Breast epithelium (tissue), 4 donors: ENCODE data around the gene WLS. TPM values are rescaled to one million over a fixed set of nuclear protein-coding genes. Genes with fewer than 3 reads are reported as not detected.

ENCODE experiments used
- DNase-seq, 2 donors: peaks; one replicate each; pipeline ENCODE4 v3.0.0-alpha.2; 2019; ENCODE audit warnings: low spot score in 2 of 2
- H3K27ac ChIP-seq, 2 donors: fragments of 200-600 bp; sonication (generic) in 1 of 2; one replicate each; pipeline ENCODE4 v1.5.1; 2016 to 2019; ENCODE audit warnings: mild to moderate bottlenecking in 1 of 2
- H3K27me3 ChIP-seq, 2 donors: fragments of 200-600 bp; sonication (generic) in 1 of 2; one replicate each; pipeline versions ENCODE4 v1.5.1 to v1.6.0; 2017 to 2019; ENCODE audit warnings: control low read depth in 1 of 2, mild to moderate bottlenecking in 1 of 2
- H3K36me3 ChIP-seq: fragments of 200-600 bp; one replicate; pipeline ENCODE4 v1.5.1; 2019
- H3K4me1 ChIP-seq, 2 donors: fragments of 200-600 bp; sonication (generic); one replicate each; pipeline ENCODE4 v1.5.1; 2016 to 2019; ENCODE audit warnings: control low read depth in 1 of 2
- H3K4me3 ChIP-seq, 3 donors: fragments of 200-600 bp; sonication (generic); 1 replicate in 2 of 3; 2 replicates in 1 of 3; pipeline ENCODE4 v1.5.1; 2016 to 2019; ENCODE audit warnings: mild to moderate bottlenecking in 3 of 3, moderate library complexity in 2 of 3
- H3K9me3 ChIP-seq, 2 donors: fragments of 200-600 bp; sonication (generic) in 1 of 2; one replicate each; pipeline ENCODE4 v1.5.1; 2016 to 2019; ENCODE audit warnings: control low read depth in 1 of 2
- POLR2A ChIP-seq: fragments of 450-650 bp; IDR thresholded peaks from one replicate; pipeline ENCODE4 v1.6.1; 2016; ENCODE audit warnings: antibody characterized with exemption, mild to moderate bottlenecking, moderate library complexity
- POLR2AphosphoS5 ChIP-seq, 3 donors: sonication (generic); formaldehyde crosslinking; IDR thresholded peaks; one replicate each; pipeline ENCODE4 v1.6.1; 2017; ENCODE audit warnings: antibody characterized with exemption in 3 of 3
- intact Hi-C: fragments of 100-400 bp; cut with DNase I; formaldehyde crosslinking; loops from one replicate; pipeline ENCODE4 v1.15.1; 2023; ENCODE audit warnings: low total_unique reads
- total RNA-seq, 3 donors: library from RNA; depleted of rRNA; stranded (reverse); fragments of >200 nt; gene quantifications; one replicate each; pipeline ENCODE4 v1.1.0, GENCODE V29; 2016
- TF ChIP-seq, protein P1 (sequence below), 3 donors: fragments of 450-650 bp; IDR thresholded peaks; one replicate each; pipeline ENCODE4 v1.5.1; 2016 to 2017; ENCODE audit warnings: antibody characterized with exemption in 3 of 3, mild to moderate bottlenecking in 3 of 3, moderate library complexity in 3 of 3

The WLS gene
- total RNA-seq, 3 donors from 2014 or later: 61.9 to 76.3 (median 62.8) TPM

DNA sequence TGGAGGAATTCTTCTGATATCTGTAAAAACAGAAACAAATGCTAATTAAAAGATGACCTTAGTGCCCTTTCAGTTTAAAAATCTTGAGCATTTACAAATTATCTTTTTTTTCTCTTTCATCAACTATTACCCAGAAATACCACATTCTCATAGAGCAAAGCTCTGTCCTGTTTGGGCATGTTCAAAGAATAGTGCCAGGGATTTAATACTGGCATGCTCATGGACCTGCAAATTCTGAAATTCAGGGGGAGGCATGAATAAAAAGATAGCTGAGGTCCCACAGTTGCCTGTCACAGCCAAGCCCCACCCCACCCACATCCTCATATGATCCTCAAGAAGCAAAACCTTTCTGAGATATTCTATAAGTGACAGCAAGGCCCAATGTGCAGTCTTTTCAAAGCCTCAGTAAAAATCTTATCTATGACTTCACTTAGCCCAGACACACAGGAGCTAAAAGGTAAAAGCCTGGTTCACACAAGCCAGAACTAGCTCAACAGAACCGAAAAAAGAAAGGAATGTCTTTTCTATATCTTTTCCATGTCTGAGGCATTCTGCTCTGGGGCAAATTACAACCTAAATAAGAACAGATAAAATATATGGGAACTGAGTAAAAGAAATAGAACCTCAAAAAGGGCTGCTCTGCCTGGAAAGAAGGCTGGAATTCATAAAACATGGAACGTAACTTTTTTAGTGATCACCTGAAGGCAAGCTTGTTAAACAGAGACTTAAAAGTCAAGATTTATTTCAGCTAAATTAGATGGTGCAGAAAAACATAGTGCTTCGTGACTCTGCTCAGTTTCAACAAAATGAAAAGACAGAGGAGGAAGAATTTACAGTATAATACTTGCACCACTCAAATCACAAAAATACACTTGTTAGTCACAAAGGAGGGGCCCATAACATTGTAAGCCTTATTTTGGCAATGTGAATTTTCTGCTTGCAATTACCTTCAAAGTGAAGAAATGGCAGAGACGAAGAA, 11.0 kb downstream of the WLS start:
- Histone ChIP-seq H3K36me3 (no peaks in the 10 kb centered on the region), H3K27ac (peak overlapping the region; percentile 16 to 46)

DNA sequence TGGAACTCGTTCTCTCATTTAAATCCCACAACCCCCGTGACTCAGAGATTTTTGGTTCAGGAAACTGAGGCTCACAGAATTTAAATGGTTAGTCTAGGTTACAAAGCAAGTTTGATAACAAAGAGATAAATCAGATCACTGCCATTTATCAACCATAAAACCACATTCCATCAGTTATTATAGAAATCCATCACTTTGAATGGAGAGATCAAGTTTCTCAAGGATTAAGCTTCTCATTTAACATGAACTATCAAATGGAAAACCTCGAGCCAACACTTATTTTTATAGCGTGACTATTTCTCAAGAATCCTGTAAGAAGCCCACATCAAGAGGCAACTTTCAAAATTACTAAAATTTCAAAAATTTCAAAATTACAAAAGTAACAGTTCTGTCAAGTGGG, 11.9 kb downstream of the WLS start:
- Histone ChIP-seq H3K4me1 (no peaks in the 10 kb centered on the region), H3K9me3 (no peaks in the 10 kb centered on the region), H3K27ac (peak overlapping the region; percentile 2 to 46), H3K4me3 (no peak overlapping the region), H3K36me3 (no peaks in the 10 kb centered on the region), H3K27me3 (no peaks in the 10 kb centered on the region)
- TF ChIP-seq POLR2AphosphoS5 (IDR thresholded peaks at IDR 0.05) (no peak), POLR2A (no peak)
- TF ChIP-seq, protein P1, sequence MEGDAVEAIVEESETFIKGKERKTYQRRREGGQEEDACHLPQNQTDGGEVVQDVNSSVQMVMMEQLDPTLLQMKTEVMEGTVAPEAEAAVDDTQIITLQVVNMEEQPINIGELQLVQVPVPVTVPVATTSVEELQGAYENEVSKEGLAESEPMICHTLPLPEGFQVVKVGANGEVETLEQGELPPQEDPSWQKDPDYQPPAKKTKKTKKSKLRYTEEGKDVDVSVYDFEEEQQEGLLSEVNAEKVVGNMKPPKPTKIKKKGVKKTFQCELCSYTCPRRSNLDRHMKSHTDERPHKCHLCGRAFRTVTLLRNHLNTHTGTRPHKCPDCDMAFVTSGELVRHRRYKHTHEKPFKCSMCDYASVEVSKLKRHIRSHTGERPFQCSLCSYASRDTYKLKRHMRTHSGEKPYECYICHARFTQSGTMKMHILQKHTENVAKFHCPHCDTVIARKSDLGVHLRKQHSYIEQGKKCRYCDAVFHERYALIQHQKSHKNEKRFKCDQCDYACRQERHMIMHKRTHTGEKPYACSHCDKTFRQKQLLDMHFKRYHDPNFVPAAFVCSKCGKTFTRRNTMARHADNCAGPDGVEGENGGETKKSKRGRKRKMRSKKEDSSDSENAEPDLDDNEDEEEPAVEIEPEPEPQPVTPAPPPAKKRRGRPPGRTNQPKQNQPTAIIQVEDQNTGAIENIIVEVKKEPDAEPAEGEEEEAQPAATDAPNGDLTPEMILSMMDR (IDR thresholded peaks at IDR 0.05): no peak
- no peak for DNase-seq
- intact Hi-C loops: no loop called here

More for the DNA sequence above, 11.0 kb downstream of the WLS start:
- DNase-seq: peak in 1 of 2 donors; percentile 31
- H3K27me3 ChIP-seq: no peaks in the 10 kb centered on the region
- no peaks in the 10 kb centered on the region for H3K9me3 ChIP-seq
- TF ChIP-seq POLR2A: no peak
- no peak overlapping the region for H3K4me3 ChIP-seq
- intact Hi-C loops: no loop called here
- no peaks in the 10 kb centered on the region for H3K4me1 ChIP-seq

DNA sequence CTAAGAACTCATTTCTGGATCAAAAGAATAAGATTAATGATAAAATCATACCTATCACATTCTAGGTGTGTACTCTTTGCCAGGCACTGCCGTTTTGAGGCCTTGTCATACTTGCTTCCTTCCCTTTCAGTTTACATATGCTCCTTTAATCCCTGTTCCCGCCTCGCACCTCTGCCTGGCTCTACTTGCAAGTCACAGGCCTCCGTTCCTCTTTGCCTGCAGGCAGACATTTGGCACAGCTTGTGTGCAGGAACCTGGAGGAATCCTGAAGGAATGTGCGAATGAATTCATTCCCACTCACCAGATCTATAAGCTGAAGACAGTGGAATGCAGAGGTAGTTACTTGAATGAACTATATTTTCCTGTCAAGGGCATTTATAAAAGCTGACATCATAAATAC, 13.8 kb downstream of the WLS start:
- peak in 1 of 2 donors; percentile 70 for DNase-seq
- Histone ChIP-seq H3K27me3 (no peaks in the 10 kb centered on the region), H3K27ac (peak overlapping the region; percentile 41 to 66), H3K4me3 (no peak overlapping the region), H3K4me1 (peaks cover 7 to 8% of the 10 kb centered on the region in 2 donors), H3K9me3 (no peaks in the 10 kb centered on the region), H3K36me3 (no peaks in the 10 kb centered on the region)
- intact Hi-C loops: no loop called here
- TF ChIP-seq POLR2AphosphoS5 (IDR thresholded peaks at IDR 0.05): no peak

DNA sequence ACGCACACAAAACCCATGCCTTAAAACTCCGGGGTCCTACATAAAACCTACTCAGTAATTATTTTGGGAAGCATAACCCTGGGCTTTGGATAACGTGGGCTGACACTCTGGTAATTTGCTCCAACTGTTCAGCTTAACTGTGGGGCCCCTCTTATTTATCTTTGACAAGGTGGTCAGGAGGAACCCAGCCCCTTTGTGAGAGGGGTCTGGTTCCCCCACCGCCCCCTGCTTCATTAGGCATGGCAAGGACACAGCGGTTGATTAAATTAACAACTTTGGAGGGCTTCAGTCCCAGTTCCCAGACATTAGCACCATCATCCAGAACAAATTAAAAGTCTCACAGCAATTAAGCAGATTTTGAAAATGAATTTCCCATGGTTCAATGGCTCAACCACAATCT, 14.7 kb downstream of the WLS start:
- no peaks in the 10 kb centered on the region for H3K27me3 ChIP-seq
- no peaks in the 10 kb centered on the region for H3K36me3 ChIP-seq
- DNase-seq: no peak
- no peaks in the 10 kb centered on the region for H3K9me3 ChIP-seq
- H3K4me3 ChIP-seq: no peak overlapping the region
- intact Hi-C loops: no loop called here
- peaks cover 8% of the 10 kb centered on the region in 2 donors for H3K4me1 ChIP-seq
- TF ChIP-seq, protein P1 (IDR thresholded peaks at IDR 0.05): no peak
- TF ChIP-seq POLR2A (no peak), POLR2AphosphoS5 (IDR thresholded peaks at IDR 0.05) (no peak)
- H3K27ac ChIP-seq: peak overlapping the region; percentile 41 to 57

DNA sequence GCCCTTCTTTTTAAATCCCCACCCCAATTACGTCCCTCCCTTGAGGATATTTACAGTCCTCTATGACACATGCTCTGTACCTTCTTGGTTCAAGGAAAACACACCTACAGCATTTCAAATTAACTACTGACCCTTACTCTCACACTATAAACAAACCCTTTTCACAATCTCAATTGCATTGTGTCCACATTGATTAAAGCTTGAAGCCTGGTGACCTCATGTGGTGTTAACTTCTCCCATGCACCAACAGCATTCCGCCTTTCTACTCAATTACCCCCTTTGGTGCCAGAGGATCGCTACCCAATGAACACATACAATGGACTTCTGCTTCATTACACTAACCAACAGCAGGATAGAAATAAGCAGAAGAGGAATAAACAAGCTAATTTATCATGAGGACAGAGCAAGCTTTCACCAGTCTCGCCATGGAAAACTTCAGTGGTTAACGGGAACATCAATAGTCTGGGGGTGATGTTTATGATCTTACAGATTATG, 15.2 kb downstream of the WLS start:
- no peaks in the 10 kb centered on the region for H3K27me3 ChIP-seq
- no peaks in the 10 kb centered on the region for H3K36me3 ChIP-seq
- TF ChIP-seq, protein P1 (IDR thresholded peaks at IDR 0.05): no peak
- no peak for DNase-seq
- H3K9me3 ChIP-seq: no peaks in the 10 kb centered on the region
- peaks cover 8% of the 10 kb centered on the region in 2 donors for H3K4me1 ChIP-seq
- peak overlapping the region; percentile 41 to 57 for H3K27ac ChIP-seq
- no peak overlapping the region for H3K4me3 ChIP-seq
- intact Hi-C loops: no loop called here

DNA sequence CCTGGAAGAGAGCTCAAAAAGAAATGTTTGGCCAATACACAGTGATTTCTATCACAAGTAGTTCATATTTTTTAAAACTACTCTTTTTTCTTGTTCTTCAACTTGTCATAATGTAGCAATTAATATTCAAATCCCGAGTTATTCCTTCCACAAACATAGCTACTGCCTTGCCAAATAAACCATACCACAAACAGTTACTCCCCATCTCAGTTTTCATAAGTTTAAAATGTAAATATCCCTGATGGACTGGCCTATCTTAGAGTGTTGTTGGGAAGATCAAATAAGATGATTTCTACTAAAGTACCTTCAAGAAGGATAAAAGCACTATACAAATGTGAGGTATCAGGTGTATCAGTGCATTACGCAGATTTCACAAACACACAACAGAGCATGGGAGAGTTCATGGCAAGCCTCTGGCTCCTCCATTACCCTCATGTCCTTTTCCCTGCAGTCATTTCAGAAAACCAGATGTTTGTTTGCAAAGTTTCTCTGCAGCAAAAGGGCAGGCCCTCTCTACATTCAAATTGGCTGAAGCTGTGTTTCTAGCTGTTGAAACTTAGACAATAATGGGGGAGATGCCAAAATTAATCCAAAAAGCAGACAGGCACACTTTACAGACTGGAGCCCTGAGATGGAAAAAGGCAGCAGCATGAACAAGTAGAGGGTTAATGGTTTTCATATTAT, 16.1 kb downstream of the WLS start:
- TF ChIP-seq POLR2A (no peak), POLR2AphosphoS5 (IDR thresholded peaks at IDR 0.05) (no peak)
- TF ChIP-seq, protein P1 (IDR thresholded peaks at IDR 0.05): no peak
- no peak overlapping the region for H3K4me3 ChIP-seq
- intact Hi-C loops: no loop called here
- H3K9me3 ChIP-seq: no peaks in the 10 kb centered on the region
- H3K36me3 ChIP-seq: no peaks in the 10 kb centered on the region
- H3K27me3 ChIP-seq: no peaks in the 10 kb centered on the region
- H3K27ac ChIP-seq: peak overlapping the region; percentile 41 to 57
- no peak for DNase-seq
- H3K4me1 ChIP-seq: peaks cover 8% of the 10 kb centered on the region in 2 donors
